HL-60 (cell line): Measurements from ENCODE around the gene HDGF.

Source experiments
- GABPA ChIP-seq: IDR thresholded peaks from 2 replicates; pipeline ENCODE4 v1.6.1; 2012; ENCODE audit warnings: low read depth
- POLR2AphosphoS5 ChIP-seq: IDR thresholded peaks from 2 replicates; pipeline ENCODE4 v1.6.1; 2012; ENCODE audit warnings: low read depth
- SPI1 ChIP-seq: IDR thresholded peaks from 2 replicates; pipeline ENCODE4 v1.6.1; 2012; ENCODE audit warnings: low read depth, mild to moderate bottlenecking, borderline replicate concordance
- TF ChIP-seq, protein P1 (sequence below): IDR thresholded peaks from one replicate; pipeline ENCODE4 v1.5.1; 2011; ENCODE audit warnings: low read length, control low read depth, inconsistent platforms; ENCODE audit not compliant: insufficient read depth
- TF ChIP-seq, protein P2 (sequence below): IDR thresholded peaks from 2 replicates; pipeline ENCODE4 v1.6.1; 2012; ENCODE audit warnings: low read depth; ENCODE audit not compliant: insufficient replicate concordance

GRCh38 chr1:156740237-156740740 is 11.2 kb downstream of the HDGF start:
- TF ChIP-seq, protein P1, sequence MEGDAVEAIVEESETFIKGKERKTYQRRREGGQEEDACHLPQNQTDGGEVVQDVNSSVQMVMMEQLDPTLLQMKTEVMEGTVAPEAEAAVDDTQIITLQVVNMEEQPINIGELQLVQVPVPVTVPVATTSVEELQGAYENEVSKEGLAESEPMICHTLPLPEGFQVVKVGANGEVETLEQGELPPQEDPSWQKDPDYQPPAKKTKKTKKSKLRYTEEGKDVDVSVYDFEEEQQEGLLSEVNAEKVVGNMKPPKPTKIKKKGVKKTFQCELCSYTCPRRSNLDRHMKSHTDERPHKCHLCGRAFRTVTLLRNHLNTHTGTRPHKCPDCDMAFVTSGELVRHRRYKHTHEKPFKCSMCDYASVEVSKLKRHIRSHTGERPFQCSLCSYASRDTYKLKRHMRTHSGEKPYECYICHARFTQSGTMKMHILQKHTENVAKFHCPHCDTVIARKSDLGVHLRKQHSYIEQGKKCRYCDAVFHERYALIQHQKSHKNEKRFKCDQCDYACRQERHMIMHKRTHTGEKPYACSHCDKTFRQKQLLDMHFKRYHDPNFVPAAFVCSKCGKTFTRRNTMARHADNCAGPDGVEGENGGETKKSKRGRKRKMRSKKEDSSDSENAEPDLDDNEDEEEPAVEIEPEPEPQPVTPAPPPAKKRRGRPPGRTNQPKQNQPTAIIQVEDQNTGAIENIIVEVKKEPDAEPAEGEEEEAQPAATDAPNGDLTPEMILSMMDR = no peak
- TF ChIP-seq GABPA = no peak
- TF ChIP-seq, protein P2, sequence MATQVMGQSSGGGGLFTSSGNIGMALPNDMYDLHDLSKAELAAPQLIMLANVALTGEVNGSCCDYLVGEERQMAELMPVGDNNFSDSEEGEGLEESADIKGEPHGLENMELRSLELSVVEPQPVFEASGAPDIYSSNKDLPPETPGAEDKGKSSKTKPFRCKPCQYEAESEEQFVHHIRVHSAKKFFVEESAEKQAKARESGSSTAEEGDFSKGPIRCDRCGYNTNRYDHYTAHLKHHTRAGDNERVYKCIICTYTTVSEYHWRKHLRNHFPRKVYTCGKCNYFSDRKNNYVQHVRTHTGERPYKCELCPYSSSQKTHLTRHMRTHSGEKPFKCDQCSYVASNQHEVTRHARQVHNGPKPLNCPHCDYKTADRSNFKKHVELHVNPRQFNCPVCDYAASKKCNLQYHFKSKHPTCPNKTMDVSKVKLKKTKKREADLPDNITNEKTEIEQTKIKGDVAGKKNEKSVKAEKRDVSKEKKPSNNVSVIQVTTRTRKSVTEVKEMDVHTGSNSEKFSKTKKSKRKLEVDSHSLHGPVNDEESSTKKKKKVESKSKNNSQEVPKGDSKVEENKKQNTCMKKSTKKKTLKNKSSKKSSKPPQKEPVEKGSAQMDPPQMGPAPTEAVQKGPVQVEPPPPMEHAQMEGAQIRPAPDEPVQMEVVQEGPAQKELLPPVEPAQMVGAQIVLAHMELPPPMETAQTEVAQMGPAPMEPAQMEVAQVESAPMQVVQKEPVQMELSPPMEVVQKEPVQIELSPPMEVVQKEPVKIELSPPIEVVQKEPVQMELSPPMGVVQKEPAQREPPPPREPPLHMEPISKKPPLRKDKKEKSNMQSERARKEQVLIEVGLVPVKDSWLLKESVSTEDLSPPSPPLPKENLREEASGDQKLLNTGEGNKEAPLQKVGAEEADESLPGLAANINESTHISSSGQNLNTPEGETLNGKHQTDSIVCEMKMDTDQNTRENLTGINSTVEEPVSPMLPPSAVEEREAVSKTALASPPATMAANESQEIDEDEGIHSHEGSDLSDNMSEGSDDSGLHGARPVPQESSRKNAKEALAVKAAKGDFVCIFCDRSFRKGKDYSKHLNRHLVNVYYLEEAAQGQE = no peak
- TF ChIP-seq POLR2AphosphoS5 = no peak
- no peak for TF ChIP-seq SPI1
